SK-N-SH (cell line): Measurements from ENCODE around the gene F7.

Source experiments
- EP300 ChIP-seq, 2 experiments: IDR thresholded peaks; 2 replicates each; pipeline versions ENCODE4 v1.4.0 to v1.6.1; 2012; ENCODE audit warnings: borderline replicate concordance in 1 of 2, low read depth in 1 of 2, low read length in 1 of 2
- EZH2phosphoT487 ChIP-seq: fragments of 200-600 bp; sonication (generic); IDR thresholded peaks from 2 replicates; pipeline ENCODE4 v1.6.1; 2017; ENCODE audit warnings: low read depth, mixed run types, mild to moderate bottlenecking, antibody characterized with exemption, moderate library complexity, borderline replicate concordance
- POLR2AphosphoS5 ChIP-seq: IDR thresholded peaks from 2 replicates; pipeline ENCODE4 v1.6.1; 2012; ENCODE audit warnings: low read depth, low read length
- RAD21 ChIP-seq: IDR thresholded peaks from 2 replicates; pipeline ENCODE4 v1.6.1; 2012; ENCODE audit warnings: mild to moderate bottlenecking, low read length
- RFX5 ChIP-seq: IDR thresholded peaks from 2 replicates; pipeline ENCODE4 v1.6.1; 2012; ENCODE audit warnings: mild to moderate bottlenecking, improper control_type of control experiment, low read length
- SMC3 ChIP-seq: IDR thresholded peaks from 2 replicates; pipeline ENCODE4 v1.6.1; 2012; ENCODE audit warnings: low read depth, low read length, improper control_type of control experiment
- TAF1 ChIP-seq: IDR thresholded peaks from 2 replicates; pipeline ENCODE4 v1.6.1; 2012; ENCODE audit warnings: low read depth, mild to moderate bottlenecking, low read length, moderate library complexity, borderline replicate concordance
- YY1 ChIP-seq: IDR thresholded peaks from 2 replicates; pipeline ENCODE4 v1.4.0; 2012; ENCODE audit warnings: low read depth, mild to moderate bottlenecking
- TF ChIP-seq, protein P1 (sequence below): fragments of 200-600 bp; sonication (generic); IDR thresholded peaks from 2 replicates; pipeline ENCODE4 v1.6.1; 2017; ENCODE audit warnings: antibody characterized with exemption, mild to moderate bottlenecking, moderate library complexity
- TF ChIP-seq, protein P2 (sequence below): IDR thresholded peaks from 2 replicates; pipeline ENCODE4 v1.4.0; 2012; ENCODE audit warnings: low read depth

DNA sequence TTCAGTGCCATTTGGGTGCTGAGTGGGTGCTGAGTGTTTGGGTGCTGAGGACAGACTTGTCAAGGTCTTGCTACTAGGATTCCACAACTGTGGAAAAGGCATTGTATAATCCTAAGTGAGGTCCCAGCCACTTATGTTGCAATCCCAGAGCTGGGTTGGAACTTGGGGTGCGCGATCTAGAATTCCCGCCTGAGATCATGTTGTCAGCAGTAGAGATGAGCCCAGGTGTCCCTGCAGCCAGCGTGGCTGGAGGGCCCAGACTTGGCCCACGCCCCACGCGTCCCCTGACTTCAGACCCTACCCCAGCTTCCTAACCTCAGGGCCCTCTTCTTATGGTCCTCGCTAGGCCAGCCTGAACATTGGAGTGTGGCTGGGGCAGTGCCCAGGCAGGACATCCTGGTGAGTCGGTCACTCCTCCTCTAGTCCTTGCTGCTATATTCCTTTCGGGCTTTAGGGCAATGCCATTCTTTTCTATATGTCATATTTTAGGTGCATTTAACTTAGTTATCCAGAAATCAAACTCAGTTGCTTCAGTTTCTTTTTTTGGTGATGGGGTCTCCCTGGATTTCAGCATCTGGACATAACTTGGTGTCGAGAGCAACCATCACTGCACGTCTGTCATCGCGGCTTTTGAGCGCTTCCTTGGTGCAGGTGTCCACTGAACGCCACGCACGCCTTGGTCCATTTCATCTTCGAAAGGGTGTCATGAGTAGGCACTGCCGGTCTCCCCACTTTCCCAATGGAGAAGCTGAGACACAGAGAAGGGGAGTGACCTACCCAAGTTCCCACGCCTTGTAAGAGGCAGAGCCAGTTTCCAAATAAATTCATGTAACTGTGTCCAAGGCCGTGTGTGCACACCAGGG is 46.4 kb upstream of the F7 start:
- TF ChIP-seq EP300 (IDR thresholded peaks at IDR 0.05; ENCODE audit: borderline replicate concordance in 1 of 2, low read depth in 1 of 2, low read length in 1 of 2) (no peak), SMC3 (no peak), TAF1 (no peak), EZH2phosphoT487 (no peak), YY1 (no peak), RFX5 (no peak), POLR2AphosphoS5 (no peak), RAD21 (no peak)
- TF ChIP-seq, protein P1, sequence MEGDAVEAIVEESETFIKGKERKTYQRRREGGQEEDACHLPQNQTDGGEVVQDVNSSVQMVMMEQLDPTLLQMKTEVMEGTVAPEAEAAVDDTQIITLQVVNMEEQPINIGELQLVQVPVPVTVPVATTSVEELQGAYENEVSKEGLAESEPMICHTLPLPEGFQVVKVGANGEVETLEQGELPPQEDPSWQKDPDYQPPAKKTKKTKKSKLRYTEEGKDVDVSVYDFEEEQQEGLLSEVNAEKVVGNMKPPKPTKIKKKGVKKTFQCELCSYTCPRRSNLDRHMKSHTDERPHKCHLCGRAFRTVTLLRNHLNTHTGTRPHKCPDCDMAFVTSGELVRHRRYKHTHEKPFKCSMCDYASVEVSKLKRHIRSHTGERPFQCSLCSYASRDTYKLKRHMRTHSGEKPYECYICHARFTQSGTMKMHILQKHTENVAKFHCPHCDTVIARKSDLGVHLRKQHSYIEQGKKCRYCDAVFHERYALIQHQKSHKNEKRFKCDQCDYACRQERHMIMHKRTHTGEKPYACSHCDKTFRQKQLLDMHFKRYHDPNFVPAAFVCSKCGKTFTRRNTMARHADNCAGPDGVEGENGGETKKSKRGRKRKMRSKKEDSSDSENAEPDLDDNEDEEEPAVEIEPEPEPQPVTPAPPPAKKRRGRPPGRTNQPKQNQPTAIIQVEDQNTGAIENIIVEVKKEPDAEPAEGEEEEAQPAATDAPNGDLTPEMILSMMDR: no peak
- TF ChIP-seq, protein P2, sequence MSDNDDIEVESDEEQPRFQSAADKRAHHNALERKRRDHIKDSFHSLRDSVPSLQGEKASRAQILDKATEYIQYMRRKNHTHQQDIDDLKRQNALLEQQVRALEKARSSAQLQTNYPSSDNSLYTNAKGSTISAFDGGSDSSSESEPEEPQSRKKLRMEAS: no peak
